ENCODE measurements around the gene CEP41. TPM values are rescaled to one million over a fixed set of nuclear protein-coding genes. Genes with fewer than 3 reads are reported as not detected.

The CEP41 gene
- total RNA-seq, 4 donors from 2014 or later: 1.9 to 14.0 (median 5.6) TPM

- no peaks in the 10 kb centered on the region for H3K9me3 ChIP-seq
- TF ChIP-seq POLR2A (IDR thresholded peaks at IDR 0.05): no peak
- TF ChIP-seq, protein P1, sequence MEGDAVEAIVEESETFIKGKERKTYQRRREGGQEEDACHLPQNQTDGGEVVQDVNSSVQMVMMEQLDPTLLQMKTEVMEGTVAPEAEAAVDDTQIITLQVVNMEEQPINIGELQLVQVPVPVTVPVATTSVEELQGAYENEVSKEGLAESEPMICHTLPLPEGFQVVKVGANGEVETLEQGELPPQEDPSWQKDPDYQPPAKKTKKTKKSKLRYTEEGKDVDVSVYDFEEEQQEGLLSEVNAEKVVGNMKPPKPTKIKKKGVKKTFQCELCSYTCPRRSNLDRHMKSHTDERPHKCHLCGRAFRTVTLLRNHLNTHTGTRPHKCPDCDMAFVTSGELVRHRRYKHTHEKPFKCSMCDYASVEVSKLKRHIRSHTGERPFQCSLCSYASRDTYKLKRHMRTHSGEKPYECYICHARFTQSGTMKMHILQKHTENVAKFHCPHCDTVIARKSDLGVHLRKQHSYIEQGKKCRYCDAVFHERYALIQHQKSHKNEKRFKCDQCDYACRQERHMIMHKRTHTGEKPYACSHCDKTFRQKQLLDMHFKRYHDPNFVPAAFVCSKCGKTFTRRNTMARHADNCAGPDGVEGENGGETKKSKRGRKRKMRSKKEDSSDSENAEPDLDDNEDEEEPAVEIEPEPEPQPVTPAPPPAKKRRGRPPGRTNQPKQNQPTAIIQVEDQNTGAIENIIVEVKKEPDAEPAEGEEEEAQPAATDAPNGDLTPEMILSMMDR (IDR thresholded peaks at IDR 0.05): no peak
- H3K36me3 ChIP-seq: no peaks in the 10 kb centered on the region
- H3K27me3 ChIP-seq: no peaks in the 10 kb centered on the region
- H3K27ac ChIP-seq: no peak overlapping the region
- H3K4me3 ChIP-seq: no peak overlapping the region
- no peaks in the 10 kb centered on the region for H3K4me1 ChIP-seq
- no peak for DNase-seq
These were observed 22.5 kb downstream of the CEP41 start for GRCh38 chr7:130418306-130418705.

DNA sequence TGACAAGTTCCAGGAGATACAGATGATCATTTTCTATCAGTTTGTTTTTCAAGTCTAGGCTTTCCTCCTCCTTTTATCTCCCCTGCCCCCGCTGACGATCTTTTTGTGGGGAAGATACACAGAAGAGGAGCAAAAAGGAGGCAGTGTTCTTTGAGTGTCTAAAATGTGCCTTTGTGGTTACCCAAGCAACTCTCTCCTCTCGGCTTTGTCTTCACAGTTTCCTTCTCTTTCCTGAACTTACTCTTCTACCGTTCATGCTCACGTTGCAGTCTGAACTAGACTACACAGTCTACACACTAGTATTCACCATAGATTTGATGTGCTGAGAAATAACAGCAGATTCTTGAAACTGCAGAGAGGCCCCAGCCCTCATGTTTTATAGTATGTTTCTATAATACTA lies 23.6 kb downstream of the CEP41 start:
- Histone ChIP-seq H3K27ac (no peak overlapping the region), H3K4me3 (no peak overlapping the region), H3K9me3 (no peaks in the 10 kb centered on the region), H3K4me1 (no peaks in the 10 kb centered on the region), H3K27me3 (no peaks in the 10 kb centered on the region), H3K36me3 (no peaks in the 10 kb centered on the region)
- DNase-seq: no peak
- TF ChIP-seq POLR2A (IDR thresholded peaks at IDR 0.05): no peak
- TF ChIP-seq, protein P1 (IDR thresholded peaks at IDR 0.05): no peak

GRCh38 chr7:130415006-130415405 lies 25.8 kb downstream of the CEP41 start:
- no peaks in the 10 kb centered on the region for H3K27me3 ChIP-seq
- H3K27ac ChIP-seq: no peak overlapping the region
- H3K36me3 ChIP-seq: no peaks in the 10 kb centered on the region
- H3K4me3 ChIP-seq: no peak overlapping the region
- no peak for TF ChIP-seq POLR2A (IDR thresholded peaks at IDR 0.05)
- TF ChIP-seq, protein P1 (IDR thresholded peaks at IDR 0.05): no peak
- no peak for DNase-seq
- H3K9me3 ChIP-seq: no peaks in the 10 kb centered on the region
- no peaks in the 10 kb centered on the region for H3K4me1 ChIP-seq

DNA sequence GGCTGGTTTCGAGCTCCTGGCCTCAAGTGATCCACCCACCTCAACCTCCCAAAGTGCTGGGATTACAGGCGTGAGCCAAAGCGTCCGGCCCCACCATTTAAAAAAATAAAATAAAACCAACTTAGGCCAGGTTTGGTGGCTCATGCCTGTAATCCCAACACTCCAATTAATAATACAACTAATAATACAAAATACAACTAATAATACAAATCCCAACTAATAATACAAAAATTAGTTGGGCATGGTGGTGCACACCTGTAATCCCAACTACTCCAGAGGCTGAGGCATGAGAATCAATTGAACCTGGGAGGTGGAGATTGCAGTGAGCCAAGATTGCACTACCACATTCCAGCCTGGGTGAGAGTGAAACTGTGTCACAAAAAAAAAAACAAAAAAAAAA lies 27.6 kb downstream of the CEP41 start:
- H3K27me3 ChIP-seq: no peaks in the 10 kb centered on the region
- TF ChIP-seq POLR2A (IDR thresholded peaks at IDR 0.05): no peak
- TF ChIP-seq, protein P1 (IDR thresholded peaks at IDR 0.05): no peak
- H3K4me3 ChIP-seq: no peak overlapping the region

DNA sequence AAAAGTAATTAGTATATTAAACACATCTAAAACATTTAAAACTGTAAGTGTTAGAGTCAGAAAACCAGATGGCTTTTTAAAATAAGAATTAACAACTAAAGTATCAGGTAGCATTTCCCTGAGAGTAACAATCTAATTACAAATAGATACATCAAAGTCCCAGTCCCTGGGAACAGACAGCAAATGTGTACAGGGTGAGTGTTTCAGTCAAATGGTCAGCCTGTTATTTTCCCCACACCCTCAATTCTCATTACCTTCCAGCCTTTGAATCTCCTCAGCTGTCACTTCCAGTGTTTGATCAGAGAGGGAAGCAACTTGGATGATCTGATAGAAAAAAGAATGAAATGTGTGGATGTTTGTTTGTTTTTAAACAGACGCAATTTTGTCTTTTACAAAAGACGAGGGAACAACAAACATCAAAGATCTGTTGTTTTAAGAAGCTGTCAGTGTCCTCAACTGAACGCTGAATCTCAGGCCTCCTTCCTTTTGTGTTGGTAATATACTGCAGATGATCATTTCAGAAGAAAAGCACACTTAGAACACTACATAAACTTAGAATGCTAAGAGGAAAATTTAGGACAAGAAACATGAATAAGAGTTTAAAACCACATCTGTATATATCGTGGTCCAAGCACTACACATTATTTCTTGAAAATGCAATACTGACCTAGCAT lies 29.8 kb downstream of the CEP41 start:
- Histone ChIP-seq H3K27ac (no peak overlapping the region), H3K4me1 (no peaks in the 10 kb centered on the region)

More for the DNA sequence above, 27.6 kb downstream of the CEP41 start:
- no peaks in the 10 kb centered on the region for H3K4me1 ChIP-seq
- no peak for DNase-seq
- no peaks in the 10 kb centered on the region for H3K9me3 ChIP-seq
- no peaks in the 10 kb centered on the region for H3K36me3 ChIP-seq
- no peak overlapping the region for H3K27ac ChIP-seq

More for the DNA sequence above, 29.8 kb downstream of the CEP41 start:
- H3K9me3 ChIP-seq: no peaks in the 10 kb centered on the region
- no peaks in the 10 kb centered on the region for H3K27me3 ChIP-seq
- no peak overlapping the region for H3K4me3 ChIP-seq
- no peak for DNase-seq
- H3K36me3 ChIP-seq: no peaks in the 10 kb centered on the region
- TF ChIP-seq, protein P1 (IDR thresholded peaks at IDR 0.05): no peak
- TF ChIP-seq POLR2A (IDR thresholded peaks at IDR 0.05): no peak

All from Peyer's patch (tissue), 4 donors.